Tibial artery (tissue), 4 donors: ENCODE data around the gene KPNA5.
"Not testable (repeated sequence)": the region's sequence is repeated elsewhere in the genome, so short reads cannot be mapped to it uniquely, and the experiment has no call there.

Source experiments
- DNase-seq, 2 donors: peaks; one replicate each; pipeline ENCODE4 v3.0.0-alpha.2; 2019
- H3K27ac ChIP-seq, 2 donors: fragments of 200-600 bp; sonication (generic) in 1 of 2; 1 replicate in 1 of 2; 2 replicates in 1 of 2; pipeline ENCODE4 v1.5.1; 2018 to 2019; ENCODE audit warnings: mild to moderate bottlenecking in 1 of 2
- H3K27me3 ChIP-seq, 2 donors: fragments of 200-600 bp; sonication (generic) in 1 of 2; one replicate each; pipeline versions ENCODE4 v1.5.1 to v1.6.0; 2016 to 2019
- H3K36me3 ChIP-seq, 3 donors: fragments of 200-600 bp; sonication (generic) in 2 of 3; one replicate each; pipeline ENCODE4 v1.5.1; 2016 to 2019; ENCODE audit warnings: mild to moderate bottlenecking in 2 of 3
- H3K4me1 ChIP-seq, 4 donors: fragments of 200-600 bp; sonication (generic) in 2 of 4; 1 replicate in 3 of 4; 2 replicates in 1 of 4; pipeline ENCODE4 v1.5.1; 2016 to 2019
- H3K4me3 ChIP-seq, 2 donors: fragments of 200-600 bp; sonication (generic) in 1 of 2; 1 replicate in 1 of 2; 2 replicates in 1 of 2; pipeline ENCODE4 v1.5.1; 2018 to 2019; ENCODE audit warnings: mild to moderate bottlenecking in 2 of 2
- H3K9me3 ChIP-seq, 3 donors: fragments of 200-600 bp; sonication (generic) in 1 of 3; one replicate each; pipeline ENCODE4 v1.5.1; 2016 to 2019
- intact Hi-C: fragments of 100-400 bp; cut with DNase I; formaldehyde crosslinking; loops from one replicate; pipeline ENCODE4 v1.15.0; 2023; ENCODE audit warnings: low total_unique reads
- TF ChIP-seq, protein P1 (sequence below), 2 experiments: fragments of 200-600 bp in 1 of 2; fragments of 450-650 bp in 1 of 2; IDR thresholded peaks; one replicate each; pipeline ENCODE4 v1.5.1; 2017 to 2019; ENCODE audit warnings: antibody characterized with exemption in 2 of 2, mild to moderate bottlenecking in 1 of 2, moderate library complexity in 1 of 2

Gene KPNA5

DNA sequence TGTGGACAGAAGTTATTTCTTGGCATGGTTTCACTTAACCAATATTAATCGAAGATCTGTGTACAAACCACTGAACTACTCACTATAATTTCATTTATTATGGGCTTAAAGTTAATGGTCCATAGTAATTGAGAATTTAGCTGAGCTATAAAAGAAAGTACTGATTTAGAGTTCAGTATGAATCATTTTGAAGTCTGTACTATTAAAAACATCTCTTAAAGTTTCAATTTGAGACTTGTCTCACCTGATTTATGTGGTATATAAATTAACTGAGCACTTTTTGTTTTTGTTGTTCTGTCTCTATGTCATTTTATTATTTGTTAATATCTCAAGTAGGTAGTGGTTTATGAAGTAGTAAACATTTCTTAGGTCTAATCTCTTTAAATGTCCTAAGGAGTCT lies 24.9 kb downstream of the KPNA5 start:
- H3K36me3 ChIP-seq, result peaks cover 28 to 48% (median 33%) of the 10 kb centered on the region in 3 donors
- no peak overlapping the region for H3K4me3 ChIP-seq
- no peaks in the 10 kb centered on the region for H3K9me3 ChIP-seq
- no peak overlapping the region for H3K27ac ChIP-seq
- H3K4me1 ChIP-seq, result peaks cover 0 to 4% (median 0%) of the 10 kb centered on the region in 4 donors
- no peaks in the 10 kb centered on the region for H3K27me3 ChIP-seq
- TF ChIP-seq, protein P1, sequence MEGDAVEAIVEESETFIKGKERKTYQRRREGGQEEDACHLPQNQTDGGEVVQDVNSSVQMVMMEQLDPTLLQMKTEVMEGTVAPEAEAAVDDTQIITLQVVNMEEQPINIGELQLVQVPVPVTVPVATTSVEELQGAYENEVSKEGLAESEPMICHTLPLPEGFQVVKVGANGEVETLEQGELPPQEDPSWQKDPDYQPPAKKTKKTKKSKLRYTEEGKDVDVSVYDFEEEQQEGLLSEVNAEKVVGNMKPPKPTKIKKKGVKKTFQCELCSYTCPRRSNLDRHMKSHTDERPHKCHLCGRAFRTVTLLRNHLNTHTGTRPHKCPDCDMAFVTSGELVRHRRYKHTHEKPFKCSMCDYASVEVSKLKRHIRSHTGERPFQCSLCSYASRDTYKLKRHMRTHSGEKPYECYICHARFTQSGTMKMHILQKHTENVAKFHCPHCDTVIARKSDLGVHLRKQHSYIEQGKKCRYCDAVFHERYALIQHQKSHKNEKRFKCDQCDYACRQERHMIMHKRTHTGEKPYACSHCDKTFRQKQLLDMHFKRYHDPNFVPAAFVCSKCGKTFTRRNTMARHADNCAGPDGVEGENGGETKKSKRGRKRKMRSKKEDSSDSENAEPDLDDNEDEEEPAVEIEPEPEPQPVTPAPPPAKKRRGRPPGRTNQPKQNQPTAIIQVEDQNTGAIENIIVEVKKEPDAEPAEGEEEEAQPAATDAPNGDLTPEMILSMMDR (IDR thresholded peaks at IDR 0.05), result no peak
- intact Hi-C loops, result no loop called here
- DNase-seq, result no peak

DNA sequence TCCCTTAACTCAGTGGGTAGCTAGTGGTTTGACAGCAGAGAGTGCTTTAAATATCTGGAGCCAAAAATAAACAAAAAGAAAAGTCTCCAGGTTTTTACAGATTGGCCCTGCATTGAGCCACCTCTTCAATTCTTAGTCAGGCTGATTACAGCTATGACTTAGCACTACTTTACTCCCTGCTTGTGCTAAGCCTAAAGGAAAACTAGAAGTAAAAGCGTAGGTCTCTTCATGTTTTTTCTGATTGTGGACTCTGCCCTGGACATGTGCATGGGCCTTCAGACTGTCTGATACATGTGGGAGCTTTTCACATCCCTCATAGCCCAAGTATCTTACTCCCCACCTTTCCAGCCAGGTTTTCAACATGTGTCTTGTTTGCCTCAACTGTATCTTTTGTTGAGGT lies 33.3 kb downstream of the KPNA5 start:
- H3K9me3 ChIP-seq, result no peaks in the 10 kb centered on the region
- H3K4me3 ChIP-seq, result no peak overlapping the region
- H3K27me3 ChIP-seq, result no peaks in the 10 kb centered on the region
- no peaks in the 10 kb centered on the region for H3K4me1 ChIP-seq
- H3K27ac ChIP-seq, result no peak overlapping the region
- peaks cover 61 to 65% (median 64%) of the 10 kb centered on the region in 3 donors for H3K36me3 ChIP-seq
- intact Hi-C loops, result no loop called here
- TF ChIP-seq, protein P1 (IDR thresholded peaks at IDR 0.05), result no peak
- no peak for DNase-seq

DNA sequence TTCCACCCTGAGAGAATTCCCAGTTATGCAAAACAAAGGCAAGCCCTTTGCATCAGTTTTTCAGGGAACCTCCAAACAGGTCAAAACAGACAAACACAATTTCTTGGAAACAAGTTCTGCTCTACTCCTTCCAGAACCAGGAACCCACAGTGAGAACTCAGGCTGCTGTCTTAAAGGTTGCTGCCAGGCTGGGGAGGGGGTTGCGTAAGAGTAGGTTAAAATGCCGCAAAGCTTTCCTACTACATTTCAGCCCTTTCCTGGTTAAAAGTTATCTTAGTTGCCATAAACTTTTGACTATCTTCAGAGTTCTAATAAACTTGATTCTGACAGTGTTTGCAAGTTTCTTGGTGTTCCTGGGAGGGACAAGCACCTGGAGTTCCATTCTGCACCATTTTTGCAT lies 33.8 kb downstream of the KPNA5 start:
- Histone ChIP-seq H3K9me3 (no peaks in the 10 kb centered on the region), H3K27me3 (no peaks in the 10 kb centered on the region), H3K36me3 (peaks cover 64 to 68% (median 66%) of the 10 kb centered on the region in 3 donors), H3K27ac (no peak overlapping the region), H3K4me1 (no peaks in the 10 kb centered on the region), H3K4me3 (no peak overlapping the region)
- intact Hi-C loops, result no loop called here
- no peak for DNase-seq
- TF ChIP-seq, protein P1 (IDR thresholded peaks at IDR 0.05), result no peak

DNA sequence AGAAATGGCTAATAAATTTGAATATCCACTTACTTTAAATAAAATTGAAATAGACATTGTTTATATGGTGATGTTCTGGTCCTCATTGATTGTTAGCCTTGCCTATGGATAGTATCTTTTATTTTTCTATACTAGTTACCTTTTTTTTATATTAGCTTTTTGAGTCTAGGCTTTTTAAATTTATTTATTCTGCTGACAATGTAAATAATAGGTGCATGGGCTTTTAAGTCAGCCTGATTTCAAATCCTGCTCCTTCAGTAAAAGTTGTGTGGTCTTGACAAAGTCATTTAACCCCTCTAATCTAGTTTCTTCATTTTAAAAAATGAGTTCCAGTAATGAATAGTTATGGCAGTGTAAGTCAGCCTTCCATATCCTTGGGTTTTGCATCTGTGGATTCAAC lies 45.9 kb downstream of the KPNA5 start:
- intact Hi-C loops, result no loop called here
- Histone ChIP-seq H3K4me3 (no peak overlapping the region), H3K9me3 (no peaks in the 10 kb centered on the region), H3K27me3 (no peaks in the 10 kb centered on the region), H3K4me1 (no peaks in the 10 kb centered on the region), H3K36me3 (peaks cover 57 to 82% (median 74%) of the 10 kb centered on the region in 3 donors), H3K27ac (no peak overlapping the region)
- DNase-seq, result no peak
- TF ChIP-seq, protein P1 (IDR thresholded peaks at IDR 0.05), result no peak

DNA sequence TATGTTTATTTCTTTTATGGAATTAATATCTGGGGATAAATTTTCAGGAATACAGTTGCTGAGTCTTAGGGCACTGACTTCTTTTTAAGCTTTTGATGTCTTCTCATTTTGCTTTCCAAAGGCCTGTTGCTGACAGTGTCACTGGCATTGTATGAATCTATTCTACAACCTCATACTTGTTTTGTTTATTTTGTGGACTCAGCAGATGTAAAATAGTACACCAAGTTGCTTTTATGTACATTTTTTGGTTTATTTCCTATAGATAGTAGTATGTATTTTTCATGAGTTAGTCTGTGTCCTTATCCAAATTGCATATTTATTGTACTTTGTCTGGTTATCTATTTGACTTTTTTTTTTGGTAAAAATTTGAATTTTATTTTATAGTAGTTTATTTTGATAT lies 49.5 kb downstream of the KPNA5 start:
- no peaks in the 10 kb centered on the region for H3K4me1 ChIP-seq
- TF ChIP-seq, protein P1 (IDR thresholded peaks at IDR 0.05), result no peak
- intact Hi-C loops, result no loop called here
- no peak overlapping the region for H3K27ac ChIP-seq
- no peak overlapping the region for H3K4me3 ChIP-seq
- H3K9me3 ChIP-seq, result no peaks in the 10 kb centered on the region
- H3K27me3 ChIP-seq, result no peaks in the 10 kb centered on the region
- no peak for DNase-seq
- H3K36me3 ChIP-seq, result peaks cover 55 to 84% (median 62%) of the 10 kb centered on the region in 3 donors

DNA sequence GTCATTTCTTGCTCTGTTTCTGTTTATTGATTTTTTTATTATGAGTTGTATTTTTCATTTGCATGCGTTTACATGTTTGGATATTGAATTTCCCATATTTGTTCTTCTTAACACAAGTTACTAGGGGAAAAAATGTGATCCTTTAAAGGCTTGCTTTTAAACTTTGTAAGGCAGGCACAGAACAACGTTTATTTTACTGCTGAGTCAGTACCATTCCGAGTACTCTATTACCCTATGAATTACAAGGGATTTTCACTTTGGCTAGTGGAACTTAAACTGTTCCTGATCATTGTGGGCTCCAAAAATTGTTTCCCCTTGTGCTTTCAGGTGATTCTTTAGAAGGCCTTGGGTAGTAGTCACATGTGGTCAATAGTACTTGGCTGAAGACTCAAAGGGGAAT lies 56.0 kb downstream of the KPNA5 start:
- DNase-seq, result no peak
- intact Hi-C loops, result no loop called here
- TF ChIP-seq, protein P1 (IDR thresholded peaks at IDR 0.05), result no peak

DNA sequence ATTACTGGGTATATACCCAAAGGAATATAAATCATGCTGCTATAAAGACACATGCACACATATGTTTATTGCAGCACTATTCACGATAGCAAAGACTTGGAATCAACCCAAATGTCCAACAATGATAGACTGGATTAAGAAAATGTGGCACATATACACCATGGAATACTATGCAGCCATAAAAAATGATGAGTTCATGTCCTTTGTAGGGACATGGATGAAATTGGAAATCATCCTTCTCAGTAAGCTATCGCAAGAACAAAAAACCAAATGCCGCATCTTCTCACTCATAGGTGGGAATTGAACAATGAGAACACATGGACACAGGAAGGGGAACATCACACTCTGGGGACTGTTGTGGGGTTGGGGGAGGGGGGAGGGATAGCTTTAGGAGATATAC lies 59.5 kb downstream of the KPNA5 start:
- H3K27ac ChIP-seq, intact Hi-C loops, DNase-seq, H3K4me1 ChIP-seq, H3K4me3 ChIP-seq, H3K27me3 ChIP-seq: not testable (repeated sequence)
- peaks cover 0 to 23% (median 18%) of the 10 kb centered on the region in 3 donors for H3K36me3 ChIP-seq
- H3K9me3 ChIP-seq, result peaks cover 6 to 20% (median 15%) of the 10 kb centered on the region in 3 donors

More for the DNA sequence above, 56.0 kb downstream of the KPNA5 start:
- Histone ChIP-seq H3K4me3 (no peak overlapping the region), H3K4me1 (no peaks in the 10 kb centered on the region), H3K27ac (no peak overlapping the region), H3K36me3 (peaks cover 6 to 55% (median 45%) of the 10 kb centered on the region in 3 donors), H3K9me3 (peaks cover 0 to 11% (median 10%) of the 10 kb centered on the region in 3 donors), H3K27me3 (no peaks in the 10 kb centered on the region)
